A673 (cell line): ENCODE results near the gene FAM151B.

ENCODE experiments used
- EZH2 ChIP-seq: fragments of 200-600 bp; sonication (generic); IDR thresholded peaks from 2 replicates; pipeline ENCODE4 v1.6.1; 2017; ENCODE audit warnings: borderline replicate concordance, low read depth, mild to moderate bottlenecking, mixed read lengths, antibody characterized with exemption, low read length; ENCODE audit not compliant: poor library complexity, severe bottlenecking
- TF ChIP-seq, protein P1 (sequence below): fragments of 300-800, 200-600 bp; sonication (generic); conservative IDR thresholded peaks from 2 replicates; pipeline ENCODE4 v1.5.1; 2017; ENCODE audit warnings: low read depth, mild to moderate bottlenecking, antibody characterized with exemption, low read length, moderate library complexity, mixed read lengths

GRCh38 chr5:80568251-80568650, 80.4 kb downstream of the FAM151B start:
- TF ChIP-seq, protein P1, sequence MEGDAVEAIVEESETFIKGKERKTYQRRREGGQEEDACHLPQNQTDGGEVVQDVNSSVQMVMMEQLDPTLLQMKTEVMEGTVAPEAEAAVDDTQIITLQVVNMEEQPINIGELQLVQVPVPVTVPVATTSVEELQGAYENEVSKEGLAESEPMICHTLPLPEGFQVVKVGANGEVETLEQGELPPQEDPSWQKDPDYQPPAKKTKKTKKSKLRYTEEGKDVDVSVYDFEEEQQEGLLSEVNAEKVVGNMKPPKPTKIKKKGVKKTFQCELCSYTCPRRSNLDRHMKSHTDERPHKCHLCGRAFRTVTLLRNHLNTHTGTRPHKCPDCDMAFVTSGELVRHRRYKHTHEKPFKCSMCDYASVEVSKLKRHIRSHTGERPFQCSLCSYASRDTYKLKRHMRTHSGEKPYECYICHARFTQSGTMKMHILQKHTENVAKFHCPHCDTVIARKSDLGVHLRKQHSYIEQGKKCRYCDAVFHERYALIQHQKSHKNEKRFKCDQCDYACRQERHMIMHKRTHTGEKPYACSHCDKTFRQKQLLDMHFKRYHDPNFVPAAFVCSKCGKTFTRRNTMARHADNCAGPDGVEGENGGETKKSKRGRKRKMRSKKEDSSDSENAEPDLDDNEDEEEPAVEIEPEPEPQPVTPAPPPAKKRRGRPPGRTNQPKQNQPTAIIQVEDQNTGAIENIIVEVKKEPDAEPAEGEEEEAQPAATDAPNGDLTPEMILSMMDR = no peak
- TF ChIP-seq EZH2 = no peak
